ENCODE measurements around the gene FANCC.
"Not testable (repeated sequence)": the region's sequence is repeated elsewhere in the genome, so short reads cannot be mapped to it uniquely, and the experiment has no call there.

FANCC gene

GRCh38 chr9:95284162-95285080, 33.1 kb downstream of the FANCC start:
- no peak for DNase-seq

- DNase-seq, result no peak
Measured at GRCh38 chr9:95283673-95284072, 33.8 kb downstream of the FANCC start.

GRCh38 chr9:95282332-95282731, 35.2 kb downstream of the FANCC start:
- no peak for DNase-seq

GRCh38 chr9:95280745-95281144, 36.8 kb downstream of the FANCC start:
- no peak for DNase-seq

- no peak for DNase-seq
Measured at GRCh38 chr9:95277509-95277908, 40.0 kb downstream of the FANCC start.

GRCh38 chr9:95276395-95276954, 41.0 kb downstream of the FANCC start:
- DNase-seq, result no peak

- not testable (repeated sequence) for DNase-seq
Measured at GRCh38 chr9:95274160-95274559, 43.3 kb downstream of the FANCC start.

GRCh38 chr9:95273369-95274022, 44.0 kb downstream of the FANCC start:
- no peak for DNase-seq

- no peak for DNase-seq
Measured at GRCh38 chr9:95272830-95273229, 44.7 kb downstream of the FANCC start.

GRCh38 chr9:95270790-95271189, 46.7 kb downstream of the FANCC start:
- no peak for DNase-seq

- peak; percentile 59 for DNase-seq
Measured at GRCh38 chr9:95269803-95270773, 47.4 kb downstream of the FANCC start.

- DNase-seq, result peak; percentile 30
Measured at GRCh38 chr9:95268681-95269080, 48.8 kb downstream of the FANCC start.

- no peak for DNase-seq
Measured at GRCh38 chr9:95266649-95267048, 50.9 kb downstream of the FANCC start.

- no peak for DNase-seq
Measured at GRCh38 chr9:95265960-95266359, 51.5 kb downstream of the FANCC start.

- DNase-seq, result no peak
Measured at GRCh38 chr9:95264954-95265615, 52.4 kb downstream of the FANCC start.

GRCh38 chr9:95261890-95262289, 55.6 kb downstream of the FANCC start:
- DNase-seq, result no peak

GRCh38 chr9:95250462-95251221, 66.9 kb downstream of the FANCC start:
- peak; percentile 32 for DNase-seq

GRCh38 chr9:95249986-95250385, 67.5 kb downstream of the FANCC start:
- no peak for DNase-seq

- DNase-seq, result no peak
Measured at GRCh38 chr9:95246547-95246946, 71.0 kb downstream of the FANCC start.

GRCh38 chr9:95242613-95243012, 74.9 kb downstream of the FANCC start:
- no peak for DNase-seq

- no peak for DNase-seq
Measured at GRCh38 chr9:95239071-95239470, 78.4 kb downstream of the FANCC start.
